ENCODE results near the gene SCARB1. TPM values are rescaled to one million over a fixed set of nuclear protein-coding genes. Genes with fewer than 3 reads are reported as not detected.
A peak's percentile ranks its signal among the peaks of the same experiment; 100 is the strongest.

The SCARB1 gene
- polyA plus RNA-seq, 4 donors = 18.5 to 29.8 (median 20.9) TPM

GRCh38 chr12:124751654-124752355, 111.9 kb downstream of the SCARB1 start:
- no peak for DNase-seq (ENCODE audit: low read depth in 4 of 4, low spot score in 2 of 4)

GRCh38 chr12:124750787-124751471, 112.7 kb downstream of the SCARB1 start:
- no peak for DNase-seq (ENCODE audit: low read depth in 4 of 4, low spot score in 2 of 4)

- no peak for DNase-seq (ENCODE audit: low read depth in 4 of 4, low spot score in 2 of 4)
Observed at GRCh38 chr12:124750149-124750656, 113.5 kb downstream of the SCARB1 start.

GRCh38 chr12:124749725-124750124, 113.9 kb downstream of the SCARB1 start:
- no peak for DNase-seq (ENCODE audit: low read depth in 4 of 4, low spot score in 2 of 4)

- DNase-seq (ENCODE audit: low read depth in 4 of 4, low spot score in 2 of 4) = no peak
Observed at GRCh38 chr12:124747426-124748161, 116.1 kb downstream of the SCARB1 start.

- DNase-seq (ENCODE audit: low read depth in 4 of 4, low spot score in 2 of 4) = no peak
Observed at GRCh38 chr12:124746649-124747425, 116.8 kb downstream of the SCARB1 start.

GRCh38 chr12:124745891-124746570, 117.6 kb downstream of the SCARB1 start:
- DNase-seq (ENCODE audit: low read depth in 4 of 4, low spot score in 2 of 4) = peak in 3 of 4 donors; percentile 81 to 93 (median 88)

- DNase-seq (ENCODE audit: low read depth in 4 of 4, low spot score in 2 of 4) = no peak
Observed at GRCh38 chr12:124745465-124745890, 118.2 kb downstream of the SCARB1 start.

- DNase-seq (ENCODE audit: low read depth in 4 of 4, low spot score in 2 of 4) = no peak
Observed at GRCh38 chr12:124744659-124745464, 118.8 kb downstream of the SCARB1 start.

GRCh38 chr12:124744273-124744640, 119.4 kb downstream of the SCARB1 start:
- no peak for DNase-seq (ENCODE audit: low read depth in 4 of 4, low spot score in 2 of 4)

- DNase-seq (ENCODE audit: low read depth in 4 of 4, low spot score in 2 of 4) = no peak
Observed at GRCh38 chr12:124743479-124744272, 120.0 kb downstream of the SCARB1 start.

- no peak for DNase-seq (ENCODE audit: low read depth in 4 of 4, low spot score in 2 of 4)
Observed at GRCh38 chr12:124742678-124743077, 121.0 kb downstream of the SCARB1 start.

- DNase-seq (ENCODE audit: low read depth in 4 of 4, low spot score in 2 of 4) = no peak
Observed at GRCh38 chr12:124742111-124742510, 121.6 kb downstream of the SCARB1 start.

- DNase-seq (ENCODE audit: low read depth in 4 of 4, low spot score in 2 of 4) = no peak
Observed at GRCh38 chr12:124741211-124741610, 122.5 kb downstream of the SCARB1 start.

GRCh38 chr12:124740691-124741137, 123.0 kb downstream of the SCARB1 start:
- DNase-seq (ENCODE audit: low read depth in 4 of 4, low spot score in 2 of 4) = no peak

- DNase-seq (ENCODE audit: low read depth in 4 of 4, low spot score in 2 of 4) = no peak
Observed at GRCh38 chr12:124739953-124740561, 123.6 kb downstream of the SCARB1 start.

GRCh38 chr12:124738636-124739467, 124.8 kb downstream of the SCARB1 start:
- DNase-seq (ENCODE audit: low read depth in 4 of 4, low spot score in 2 of 4) = no peak
